Breast epithelium (tissue), 4 donors: ENCODE measurements around the gene IMPG2. TPM values are rescaled to one million over a fixed set of nuclear protein-coding genes. Genes with fewer than 3 reads are reported as not detected.
"Not testable (repeated sequence)": the region's sequence is repeated elsewhere in the genome, so short reads cannot be mapped to it uniquely, and the experiment has no call there.

Source experiments
- DNase-seq, 2 donors: peaks; one replicate each; pipeline ENCODE4 v3.0.0-alpha.2; 2019; ENCODE audit warnings: low spot score in 2 of 2
- H3K27ac ChIP-seq, 2 donors: fragments of 200-600 bp; sonication (generic) in 1 of 2; one replicate each; pipeline ENCODE4 v1.5.1; 2016 to 2019; ENCODE audit warnings: mild to moderate bottlenecking in 1 of 2
- H3K27me3 ChIP-seq, 2 donors: fragments of 200-600 bp; sonication (generic) in 1 of 2; one replicate each; pipeline versions ENCODE4 v1.5.1 to v1.6.0; 2017 to 2019; ENCODE audit warnings: control low read depth in 1 of 2, mild to moderate bottlenecking in 1 of 2
- H3K36me3 ChIP-seq: fragments of 200-600 bp; one replicate; pipeline ENCODE4 v1.5.1; 2019
- H3K4me1 ChIP-seq, 2 donors: fragments of 200-600 bp; sonication (generic); one replicate each; pipeline ENCODE4 v1.5.1; 2016 to 2019; ENCODE audit warnings: control low read depth in 1 of 2
- H3K4me3 ChIP-seq, 3 donors: fragments of 200-600 bp; sonication (generic); 1 replicate in 2 of 3; 2 replicates in 1 of 3; pipeline ENCODE4 v1.5.1; 2016 to 2019; ENCODE audit warnings: mild to moderate bottlenecking in 3 of 3, moderate library complexity in 2 of 3
- H3K9me3 ChIP-seq, 2 donors: fragments of 200-600 bp; sonication (generic) in 1 of 2; one replicate each; pipeline ENCODE4 v1.5.1; 2016 to 2019; ENCODE audit warnings: control low read depth in 1 of 2
- POLR2A ChIP-seq: fragments of 450-650 bp; IDR thresholded peaks from one replicate; pipeline ENCODE4 v1.6.1; 2016; ENCODE audit warnings: antibody characterized with exemption, mild to moderate bottlenecking, moderate library complexity
- POLR2AphosphoS5 ChIP-seq, 3 donors: sonication (generic); formaldehyde crosslinking; IDR thresholded peaks; one replicate each; pipeline ENCODE4 v1.6.1; 2017; ENCODE audit warnings: antibody characterized with exemption in 3 of 3
- intact Hi-C: fragments of 100-400 bp; cut with DNase I; formaldehyde crosslinking; loops from one replicate; pipeline ENCODE4 v1.15.1; 2023; ENCODE audit warnings: low total_unique reads
- total RNA-seq, 3 donors: library from RNA; depleted of rRNA; stranded (reverse); fragments of >200 nt; gene quantifications; one replicate each; pipeline ENCODE4 v1.1.0, GENCODE V29; 2016
- TF ChIP-seq, protein P1 (sequence below), 3 donors: fragments of 450-650 bp; IDR thresholded peaks; one replicate each; pipeline ENCODE4 v1.5.1; 2016 to 2017; ENCODE audit warnings: antibody characterized with exemption in 3 of 3, mild to moderate bottlenecking in 3 of 3, moderate library complexity in 3 of 3

Gene IMPG2
- total RNA-seq, 3 donors from 2014 or later, result 0.15 to 0.33 (median 0.32) TPM

- Histone ChIP-seq H3K27ac (no peak overlapping the region), H3K9me3 (peaks cover 10 to 24% of the 10 kb centered on the region in 2 donors), H3K36me3 (no peaks in the 10 kb centered on the region), H3K27me3 (no peaks in the 10 kb centered on the region), H3K4me1 (no peaks in the 10 kb centered on the region), H3K4me3 (no peak overlapping the region)
- TF ChIP-seq POLR2A (no peak), POLR2AphosphoS5 (IDR thresholded peaks at IDR 0.05) (no peak)
- TF ChIP-seq, protein P1, sequence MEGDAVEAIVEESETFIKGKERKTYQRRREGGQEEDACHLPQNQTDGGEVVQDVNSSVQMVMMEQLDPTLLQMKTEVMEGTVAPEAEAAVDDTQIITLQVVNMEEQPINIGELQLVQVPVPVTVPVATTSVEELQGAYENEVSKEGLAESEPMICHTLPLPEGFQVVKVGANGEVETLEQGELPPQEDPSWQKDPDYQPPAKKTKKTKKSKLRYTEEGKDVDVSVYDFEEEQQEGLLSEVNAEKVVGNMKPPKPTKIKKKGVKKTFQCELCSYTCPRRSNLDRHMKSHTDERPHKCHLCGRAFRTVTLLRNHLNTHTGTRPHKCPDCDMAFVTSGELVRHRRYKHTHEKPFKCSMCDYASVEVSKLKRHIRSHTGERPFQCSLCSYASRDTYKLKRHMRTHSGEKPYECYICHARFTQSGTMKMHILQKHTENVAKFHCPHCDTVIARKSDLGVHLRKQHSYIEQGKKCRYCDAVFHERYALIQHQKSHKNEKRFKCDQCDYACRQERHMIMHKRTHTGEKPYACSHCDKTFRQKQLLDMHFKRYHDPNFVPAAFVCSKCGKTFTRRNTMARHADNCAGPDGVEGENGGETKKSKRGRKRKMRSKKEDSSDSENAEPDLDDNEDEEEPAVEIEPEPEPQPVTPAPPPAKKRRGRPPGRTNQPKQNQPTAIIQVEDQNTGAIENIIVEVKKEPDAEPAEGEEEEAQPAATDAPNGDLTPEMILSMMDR (IDR thresholded peaks at IDR 0.05), result no peak
- DNase-seq, result no peak
- intact Hi-C loops, result no loop called here
Observed at GRCh38 chr3:101310978-101311375, 9.4 kb downstream of the IMPG2 start.

DNA sequence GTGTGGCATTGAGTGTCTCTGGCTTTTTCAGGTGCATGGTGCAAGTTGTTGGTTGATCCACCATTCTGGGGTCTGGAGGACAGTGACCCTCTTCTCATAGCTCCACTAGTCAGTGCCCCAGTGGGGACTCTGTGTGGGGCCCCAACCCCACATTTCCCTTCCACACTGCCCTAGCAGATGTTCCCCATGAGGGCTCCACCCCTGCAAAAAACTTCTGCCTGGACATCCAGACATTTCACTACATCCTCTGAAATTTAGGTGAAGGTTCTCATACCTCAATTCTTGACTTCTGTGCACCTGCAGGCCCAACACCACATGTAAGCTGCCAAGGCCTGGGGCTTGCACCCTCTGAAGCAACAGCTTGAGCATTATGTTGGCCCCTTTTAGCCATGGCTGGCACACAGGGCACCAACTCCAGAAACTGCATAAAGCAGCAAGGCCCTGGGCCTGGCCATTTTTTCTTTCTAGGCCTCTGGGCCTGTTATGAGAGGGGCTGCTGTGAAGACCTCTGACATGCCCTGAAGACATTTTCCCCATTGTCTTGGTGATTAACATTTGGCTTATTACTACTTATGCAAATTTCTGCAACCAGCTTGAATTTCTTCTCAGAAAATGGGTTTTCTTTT is 12.1 kb downstream of the IMPG2 start:
- H3K9me3 ChIP-seq, result peaks cover 10 to 24% of the 10 kb centered on the region in 2 donors
- intact Hi-C loops, result not testable (repeated sequence)

DNA sequence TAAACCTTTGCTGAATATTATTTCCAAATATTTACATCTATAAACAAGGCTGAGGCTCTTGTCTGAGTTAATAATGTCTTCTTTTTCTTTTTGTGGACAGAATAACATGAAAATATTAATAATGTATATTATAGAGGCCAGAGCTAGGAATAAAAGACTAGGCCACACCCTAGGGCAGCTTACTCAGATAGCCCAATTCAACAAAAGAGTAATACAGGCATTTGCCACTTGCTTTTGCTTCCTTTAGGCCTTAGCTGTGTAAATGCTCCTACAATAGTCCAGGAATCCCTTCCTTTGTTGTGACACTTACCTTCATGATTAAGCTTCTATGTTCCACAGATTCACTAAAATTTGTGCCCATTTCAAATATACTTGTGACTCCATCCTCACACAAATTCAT is 16.5 kb downstream of the IMPG2 start:
- TF ChIP-seq POLR2A, result no peak
- TF ChIP-seq, protein P1 (IDR thresholded peaks at IDR 0.05), result no peak
- no peak for TF ChIP-seq POLR2AphosphoS5 (IDR thresholded peaks at IDR 0.05)
- no peaks in the 10 kb centered on the region for H3K27me3 ChIP-seq
- no peak overlapping the region for H3K4me3 ChIP-seq
- H3K27ac ChIP-seq, result no peak overlapping the region
- no peak for DNase-seq
- H3K4me1 ChIP-seq, result no peaks in the 10 kb centered on the region
- no peaks in the 10 kb centered on the region for H3K36me3 ChIP-seq
- intact Hi-C loops, result no loop called here
- H3K9me3 ChIP-seq, result peaks cover 10 to 17% of the 10 kb centered on the region in 2 donors

More for the DNA sequence above, 12.1 kb downstream of the IMPG2 start:
- H3K27ac ChIP-seq, H3K36me3 ChIP-seq, H3K4me3 ChIP-seq, DNase-seq, H3K4me1 ChIP-seq, H3K27me3 ChIP-seq: not testable (repeated sequence)

DNA sequence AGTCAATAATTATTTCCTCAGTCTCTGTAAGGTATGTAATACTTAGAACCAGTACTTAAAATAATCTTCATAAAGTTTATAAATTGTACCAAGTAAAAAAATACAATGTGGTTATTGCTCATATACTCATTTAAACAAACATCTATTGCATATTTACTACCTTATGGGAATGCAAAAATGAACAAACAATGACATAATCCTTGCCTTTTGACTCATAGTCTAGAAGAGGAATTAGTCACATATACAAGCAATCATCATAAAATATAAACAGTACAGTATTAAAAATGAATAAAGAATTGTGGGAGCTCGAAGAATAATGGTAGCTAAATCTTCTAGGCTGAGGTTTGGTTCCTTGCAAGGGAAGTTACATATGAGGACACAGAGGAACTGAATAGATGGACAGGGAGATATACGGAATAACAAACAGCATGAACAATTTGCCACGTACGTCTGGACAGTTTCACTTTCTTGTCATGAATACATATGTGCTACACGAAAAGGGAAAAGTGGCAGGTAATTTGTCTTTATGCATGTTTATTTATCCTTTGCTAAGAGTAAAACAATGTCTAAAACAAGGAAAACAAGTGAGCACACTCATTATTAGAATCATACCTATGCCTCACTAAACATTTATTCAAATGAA is 17.2 kb downstream of the IMPG2 start:
- intact Hi-C loops, result no loop called here
- no peaks in the 10 kb centered on the region for H3K4me1 ChIP-seq
- peaks cover 5 to 10% of the 10 kb centered on the region in 2 donors for H3K9me3 ChIP-seq
- H3K27me3 ChIP-seq, result no peaks in the 10 kb centered on the region
- H3K4me3 ChIP-seq, result no peak overlapping the region
- no peak for DNase-seq
- TF ChIP-seq, protein P1 (IDR thresholded peaks at IDR 0.05), result no peak
- TF ChIP-seq POLR2AphosphoS5 (IDR thresholded peaks at IDR 0.05) (no peak), POLR2A (no peak)
- H3K27ac ChIP-seq, result no peak overlapping the region
- H3K36me3 ChIP-seq, result no peaks in the 10 kb centered on the region

GRCh38 chr3:101300073-101300472 is 20.3 kb downstream of the IMPG2 start:
- Histone ChIP-seq H3K9me3 (no peaks in the 10 kb centered on the region), H3K36me3 (no peaks in the 10 kb centered on the region), H3K27me3 (no peaks in the 10 kb centered on the region), H3K27ac (no peak overlapping the region), H3K4me1 (no peaks in the 10 kb centered on the region), H3K4me3 (no peak overlapping the region)
- intact Hi-C loops, result no loop called here
- DNase-seq, result no peak
- TF ChIP-seq POLR2AphosphoS5 (IDR thresholded peaks at IDR 0.05), result no peak

DNA sequence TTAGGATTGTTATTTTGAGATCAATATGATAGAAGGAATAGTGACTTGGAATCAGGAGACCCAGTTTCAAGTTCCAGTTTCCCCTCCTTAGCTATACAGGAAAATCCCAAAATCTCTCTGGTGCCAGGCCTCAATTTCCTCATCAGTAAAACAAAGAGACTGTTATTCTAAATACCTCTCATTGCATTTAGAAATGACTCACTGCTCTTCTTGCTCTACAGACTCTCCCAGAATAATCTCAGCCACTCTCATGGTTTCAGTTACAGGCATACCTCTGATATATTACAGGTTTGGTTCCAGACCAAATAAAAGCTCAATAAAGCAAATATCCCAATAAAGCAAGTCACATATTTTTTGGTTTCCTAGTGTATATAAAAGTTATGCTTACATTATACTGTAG is 28.3 kb downstream of the IMPG2 start:
- no peaks in the 10 kb centered on the region for H3K27me3 ChIP-seq
- H3K36me3 ChIP-seq, result no peaks in the 10 kb centered on the region
- H3K9me3 ChIP-seq, result no peaks in the 10 kb centered on the region

More for the DNA sequence above, 28.3 kb downstream of the IMPG2 start:
- TF ChIP-seq, protein P1 (IDR thresholded peaks at IDR 0.05), result no peak
- TF ChIP-seq POLR2AphosphoS5 (IDR thresholded peaks at IDR 0.05) (no peak), POLR2A (no peak)
- intact Hi-C loops, result no loop called here
- peak overlapping the region; percentile 1 to 8 for H3K27ac ChIP-seq
- DNase-seq, result no peak
- no peak overlapping the region for H3K4me3 ChIP-seq
- no peaks in the 10 kb centered on the region for H3K4me1 ChIP-seq
